GM12872 (cell line): ENCODE measurements around the gene C1orf232.

Source experiments
- TF ChIP-seq, protein P1 (sequence below): IDR thresholded peaks from 3 replicates; pipeline ENCODE4 v1.5.1; 2011; ENCODE audit warnings: low read depth, mild to moderate bottlenecking, low read length, moderate library complexity; ENCODE audit not compliant: insufficient read depth

C1orf232 gene

DNA sequence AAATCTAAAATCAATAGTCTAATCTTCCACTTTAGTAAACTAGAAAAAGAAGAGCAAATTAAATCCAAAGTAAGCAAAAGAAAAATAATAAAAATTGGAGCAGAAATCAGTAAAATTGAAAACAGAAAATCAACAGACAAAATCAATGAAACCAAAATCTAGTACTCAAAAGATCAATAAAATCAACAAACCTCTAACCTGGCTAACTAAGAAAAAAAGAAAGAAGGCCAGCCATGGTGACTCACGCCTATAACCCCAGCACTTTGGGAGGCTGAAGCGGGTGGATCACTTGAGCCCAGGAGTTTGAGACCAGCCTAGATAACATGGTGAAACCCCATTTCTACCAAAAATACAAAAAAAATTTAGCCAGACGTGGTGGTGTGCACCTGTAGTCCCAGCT, 34.3 kb downstream of the C1orf232 start:
- TF ChIP-seq, protein P1, sequence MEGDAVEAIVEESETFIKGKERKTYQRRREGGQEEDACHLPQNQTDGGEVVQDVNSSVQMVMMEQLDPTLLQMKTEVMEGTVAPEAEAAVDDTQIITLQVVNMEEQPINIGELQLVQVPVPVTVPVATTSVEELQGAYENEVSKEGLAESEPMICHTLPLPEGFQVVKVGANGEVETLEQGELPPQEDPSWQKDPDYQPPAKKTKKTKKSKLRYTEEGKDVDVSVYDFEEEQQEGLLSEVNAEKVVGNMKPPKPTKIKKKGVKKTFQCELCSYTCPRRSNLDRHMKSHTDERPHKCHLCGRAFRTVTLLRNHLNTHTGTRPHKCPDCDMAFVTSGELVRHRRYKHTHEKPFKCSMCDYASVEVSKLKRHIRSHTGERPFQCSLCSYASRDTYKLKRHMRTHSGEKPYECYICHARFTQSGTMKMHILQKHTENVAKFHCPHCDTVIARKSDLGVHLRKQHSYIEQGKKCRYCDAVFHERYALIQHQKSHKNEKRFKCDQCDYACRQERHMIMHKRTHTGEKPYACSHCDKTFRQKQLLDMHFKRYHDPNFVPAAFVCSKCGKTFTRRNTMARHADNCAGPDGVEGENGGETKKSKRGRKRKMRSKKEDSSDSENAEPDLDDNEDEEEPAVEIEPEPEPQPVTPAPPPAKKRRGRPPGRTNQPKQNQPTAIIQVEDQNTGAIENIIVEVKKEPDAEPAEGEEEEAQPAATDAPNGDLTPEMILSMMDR: no peak

DNA sequence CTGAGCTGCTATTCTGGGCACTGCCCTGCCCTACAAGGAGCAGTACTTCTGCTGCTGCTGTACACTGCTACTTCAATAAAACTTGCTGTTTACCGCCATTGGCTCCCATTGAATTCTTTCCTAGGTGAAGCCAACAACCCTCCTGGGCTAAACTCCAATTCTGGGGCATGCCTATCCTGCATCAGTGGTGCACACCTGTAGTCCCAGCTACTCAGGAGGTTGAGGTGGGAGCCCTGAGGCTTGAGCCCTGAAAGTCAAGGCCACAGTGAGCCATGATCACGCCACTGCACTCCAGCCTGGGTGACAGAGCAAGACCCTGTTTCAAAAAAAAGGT, 36.0 kb downstream of the C1orf232 start:
- TF ChIP-seq, protein P1: no peak

DNA sequence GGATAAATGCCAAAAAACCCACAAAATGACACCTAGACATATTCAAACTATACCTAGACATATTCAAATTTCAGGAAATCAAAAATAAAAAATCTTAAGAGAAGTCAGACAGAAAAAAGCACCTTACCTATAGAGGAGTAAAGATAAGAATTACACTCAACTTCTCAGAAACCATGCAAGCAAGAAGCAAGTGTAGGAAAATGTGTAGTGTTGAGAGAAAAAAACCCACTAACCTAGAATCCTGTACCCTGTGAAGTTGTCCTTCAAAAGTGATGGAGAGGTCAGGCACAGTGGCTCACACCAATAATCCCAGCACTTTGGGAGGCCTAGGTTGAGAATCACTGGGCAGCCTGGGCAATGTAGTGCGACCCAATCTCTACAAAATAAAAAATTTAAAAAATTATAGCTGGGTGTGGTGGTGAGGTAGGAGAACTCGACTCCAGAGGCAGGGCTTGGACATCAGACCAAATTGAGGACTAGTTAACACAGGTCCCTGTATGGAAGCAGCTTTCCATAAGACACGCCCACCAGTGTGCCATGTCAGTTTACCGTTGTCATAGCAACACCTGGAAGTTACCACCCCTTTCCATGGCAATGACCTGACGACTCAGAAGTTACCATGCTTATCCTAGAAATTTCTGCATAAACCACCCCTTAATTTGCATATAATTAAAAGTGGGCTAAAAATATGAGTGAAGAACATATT, 36.5 kb downstream of the C1orf232 start:
- TF ChIP-seq, protein P1: no peak

DNA sequence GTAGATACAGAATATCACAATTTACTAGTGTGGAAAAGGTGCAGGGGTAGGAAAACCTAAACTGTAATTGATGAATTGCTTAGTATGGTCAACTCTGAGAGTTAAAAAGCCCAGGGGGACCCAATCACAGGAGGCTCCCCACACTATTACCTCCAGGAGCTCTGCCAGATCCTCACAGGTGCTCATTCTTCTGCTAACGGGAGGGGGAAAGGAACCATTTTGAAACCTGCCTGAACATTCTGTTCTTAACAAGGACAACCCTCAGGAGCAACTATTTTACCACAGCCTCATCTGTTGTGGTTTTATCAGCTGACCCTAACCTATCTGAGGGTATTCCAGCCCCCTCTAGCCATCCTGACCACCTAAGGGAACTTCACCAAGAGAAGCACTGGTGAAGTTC, 38.1 kb downstream of the C1orf232 start:
- TF ChIP-seq, protein P1: no peak

DNA sequence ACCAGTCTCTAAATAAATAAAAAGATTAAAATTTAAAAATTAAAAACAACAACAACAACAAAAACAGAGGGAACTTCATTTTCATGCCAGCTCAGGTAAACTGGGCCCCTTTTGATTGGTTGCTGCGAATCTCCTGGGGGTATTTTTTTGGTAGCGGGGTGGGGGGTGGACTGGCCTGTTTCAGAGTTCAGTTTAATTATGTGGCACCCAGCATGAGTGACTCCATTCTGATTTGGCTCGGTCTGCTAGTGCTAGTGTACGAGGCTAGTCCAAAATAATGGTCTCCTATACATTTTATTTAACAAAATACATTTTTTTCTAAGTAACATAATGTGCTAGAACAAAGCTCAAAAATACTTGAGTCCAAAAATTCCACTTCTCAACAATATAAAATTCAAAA, 39.0 kb downstream of the C1orf232 start:
- TF ChIP-seq, protein P1: no peak

DNA sequence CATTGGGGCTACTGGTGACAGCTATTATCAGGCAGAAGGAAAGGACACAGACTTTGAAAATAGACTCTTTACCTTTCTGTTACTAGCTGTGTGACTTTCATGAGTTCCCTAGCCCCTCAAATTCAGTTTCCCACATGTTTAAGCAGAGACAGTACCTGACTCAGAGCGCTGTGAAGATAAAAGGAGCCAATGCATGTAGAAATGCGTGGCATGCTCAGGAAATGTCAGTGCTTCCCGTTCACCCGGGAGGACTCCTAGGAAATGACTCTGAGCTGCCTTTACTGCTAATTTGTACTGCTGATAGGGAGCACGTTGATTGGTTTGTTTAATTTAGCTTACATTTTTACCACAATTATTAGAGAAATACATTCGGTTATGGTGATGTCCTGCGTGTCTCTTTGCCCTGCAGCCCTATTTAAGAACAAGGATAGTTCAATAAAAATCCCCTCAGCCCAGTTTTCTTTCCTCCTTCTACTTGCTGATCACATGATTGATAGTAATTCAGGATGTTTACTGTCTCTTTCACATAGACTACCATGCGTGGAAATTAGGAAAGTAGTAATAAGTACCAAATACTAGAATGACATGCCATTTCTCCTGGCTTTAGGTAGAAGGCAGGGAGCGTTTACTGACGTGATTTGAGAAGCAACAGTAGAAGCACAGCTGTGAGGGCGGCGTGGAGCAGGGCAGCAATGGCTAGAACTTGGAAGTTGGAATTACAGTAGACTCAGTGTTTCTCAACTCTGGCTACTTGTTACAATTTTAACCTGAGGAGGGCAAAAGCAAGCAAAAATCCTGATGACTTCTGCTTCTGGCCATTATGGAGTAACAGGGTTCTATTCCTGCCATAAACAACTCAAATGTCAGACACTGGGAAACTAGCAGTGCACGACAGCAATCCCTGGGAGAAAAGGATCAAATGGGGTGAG, 41.3 kb downstream of the C1orf232 start:
- TF ChIP-seq, protein P1: no peak

DNA sequence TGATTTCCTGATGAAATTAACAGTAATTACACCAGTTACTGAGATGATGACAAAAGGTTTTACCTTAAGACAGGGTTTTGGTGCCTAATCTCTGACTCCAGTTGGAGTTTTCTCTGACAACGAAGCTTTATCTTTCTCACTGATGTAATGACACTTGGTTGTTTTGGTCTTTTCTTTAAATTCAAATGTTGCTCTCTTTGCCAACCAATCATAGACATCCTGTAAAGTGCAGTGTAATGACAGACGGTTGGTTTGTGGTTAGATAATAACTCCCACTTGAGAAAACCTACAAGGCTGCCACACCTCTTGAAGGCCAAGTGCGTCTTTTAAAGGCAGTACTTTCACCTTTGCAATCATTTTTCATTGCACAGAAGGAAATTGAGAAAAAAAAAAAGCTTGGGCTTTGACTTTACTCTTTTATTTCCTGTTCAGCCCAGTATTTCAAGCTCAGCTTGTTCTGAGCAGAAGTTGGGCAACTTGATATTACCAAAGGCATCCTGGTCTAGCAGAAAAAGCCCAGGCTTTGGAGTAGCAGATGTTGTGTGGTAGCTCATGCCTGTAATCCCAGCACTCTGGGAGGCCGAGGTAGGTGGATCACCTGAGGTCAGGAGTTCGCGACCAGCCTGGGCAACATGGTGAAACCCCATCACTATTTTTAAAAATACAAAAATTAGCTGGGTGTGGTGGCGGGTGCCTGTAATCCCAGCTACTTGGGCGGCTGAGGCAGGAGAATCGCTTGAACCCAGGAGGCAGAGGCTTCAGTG, 42.3 kb downstream of the C1orf232 start:
- TF ChIP-seq, protein P1: no peak
